HG03095 (cell line): ENCODE results near the gene RHBDF1.

Experiments
- ATAC-seq: cut with Tn5 transposase; IDR thresholded peaks from one replicate; pipeline ENCODE4 v1.9.1; 2021; ENCODE audit warnings: moderate library complexity; ENCODE audit not compliant: unreplicated experiment

Gene RHBDF1

GRCh38 chr16:74747-75334, 2.4 kb upstream of the RHBDF1 start:
- no peak for ATAC-seq

- ATAC-seq, result no peak
Observed at GRCh38 chr16:74051-74746, 1.8 kb upstream of the RHBDF1 start.

GRCh38 chr16:71540-72401, 660 bp downstream of the RHBDF1 start:
- no peak for ATAC-seq

GRCh38 chr16:71210-71539, 1.3 kb downstream of the RHBDF1 start:
- ATAC-seq, result no peak

- no peak for ATAC-seq
Observed at GRCh38 chr16:69181-69580, 3.2 kb downstream of the RHBDF1 start.

GRCh38 chr16:67884-68789, 4.3 kb downstream of the RHBDF1 start:
- ATAC-seq, result no peak

- ATAC-seq, result no peak
Observed at GRCh38 chr16:67183-67791, 5.1 kb downstream of the RHBDF1 start.

GRCh38 chr16:66309-67182, 5.9 kb downstream of the RHBDF1 start:
- no peak for ATAC-seq

GRCh38 chr16:65745-66144, 6.7 kb downstream of the RHBDF1 start:
- ATAC-seq, result no peak

- no peak for ATAC-seq
Observed at GRCh38 chr16:64914-65255, 7.5 kb downstream of the RHBDF1 start.

- ATAC-seq, result no peak
Observed at GRCh38 chr16:63998-64913, 8.2 kb downstream of the RHBDF1 start.

- ATAC-seq, result no peak
Observed at GRCh38 chr16:63466-63865, 9.0 kb downstream of the RHBDF1 start.

- no peak for ATAC-seq
Observed at GRCh38 chr16:62968-63391, 9.5 kb downstream of the RHBDF1 start.

GRCh38 chr16:62283-62967, 10.0 kb downstream of the RHBDF1 start:
- no peak for ATAC-seq

GRCh38 chr16:61879-62281, 10.6 kb downstream of the RHBDF1 start:
- no peak for ATAC-seq

- ATAC-seq, result no peak
Observed at GRCh38 chr16:60929-61878, 11.2 kb downstream of the RHBDF1 start.

- ATAC-seq, result no peak
Observed at GRCh38 chr16:60166-60565, 12.3 kb downstream of the RHBDF1 start.
